Smooth muscle cell (in vitro differentiated cells): ENCODE data around the gene NINL. TPM values are rescaled to one million over a fixed set of nuclear protein-coding genes. Genes with fewer than 3 reads are reported as not detected.

Experiments used
- DNase-seq: peaks from one replicate; lab custom pipeline; 2025; ENCODE audit not compliant: unreplicated experiment; lab: John Stamatoyannopoulos, UW
- H2AFZ ChIP-seq: fragments of 200-600 bp; sonication (generic); 2 replicates; pipeline ENCODE4 v1.6.0; 2016; ENCODE audit warnings: antibody characterized with exemption, low read depth, mild to moderate bottlenecking
- H3F3A ChIP-seq: fragments of 200-600 bp; sonication (generic); 2 replicates; pipeline ENCODE4 v1.6.0; 2017; ENCODE audit warnings: antibody characterized with exemption, low read depth
- H3K27ac ChIP-seq: fragments of 200-600 bp; sonication (generic); 2 replicates; pipeline ENCODE4 v1.5.1; 2016; ENCODE audit warnings: low read depth, mild to moderate bottlenecking
- H3K27me3 ChIP-seq: fragments of 200-600 bp; sonication (generic); 2 replicates; pipeline ENCODE4 v1.6.1; 2016; ENCODE audit warnings: low read depth, mild to moderate bottlenecking
- H3K36me3 ChIP-seq: fragments of 200-600 bp; sonication (generic); 2 replicates; pipeline ENCODE4 v1.5.1; 2016; ENCODE audit warnings: low read depth
- H3K4me1 ChIP-seq: fragments of 200-600 bp; sonication (generic); 2 replicates; pipeline ENCODE4 v1.5.1; 2016; ENCODE audit warnings: low read depth
- H3K4me2 ChIP-seq: fragments of 200-600 bp; sonication (generic); 2 replicates; pipeline ENCODE4 v1.6.0; 2016; ENCODE audit warnings: mild to moderate bottlenecking
- H3K4me3 ChIP-seq: fragments of 200-600 bp; sonication (generic); 2 replicates; pipeline ENCODE4 v1.5.1; 2016; ENCODE audit warnings: mild to moderate bottlenecking
- H3K79me2 ChIP-seq: fragments of 200-600 bp; sonication (generic); 2 replicates; pipeline ENCODE4 v1.6.0; 2016; ENCODE audit warnings: low read depth, mild to moderate bottlenecking
- H3K9ac ChIP-seq: fragments of 200-600 bp; sonication (generic); 2 replicates; pipeline ENCODE4 v1.6.0; 2016; ENCODE audit warnings: low read depth
- H3K9me3 ChIP-seq: fragments of 200-600 bp; sonication (generic); replicated peaks from 2 replicates; pipeline ENCODE4 v1.5.1; 2016; ENCODE audit warnings: low read depth
- H4K20me1 ChIP-seq: fragments of 200-600 bp; sonication (generic); 2 replicates; pipeline ENCODE4 v1.6.0; 2016; ENCODE audit warnings: low read depth
- WGBS: methylation state at CpG from one replicate; pipeline ENCODE4 v1.1.7; 2016; ENCODE audit warnings: low lambda C conversion rate; 5-methylcytosine and 5-hydroxymethylcytosine counted together
- polyA plus RNA-seq: library from polyadenylated mRNA; unstranded; fragments of >200 nt; fragmentation: Nextera tagmentation; extraction: Ambion mirVana; gene quantifications from 2 replicates; pipeline ENCODE4 v1.2.1, GENCODE V29; 2016
- total RNA-seq: library from RNA; depleted of rRNA; stranded (reverse); fragments of >200 nt; gene quantifications from 2 replicates; pipeline ENCODE4 v1.2.3, GENCODE V29; 2014
- TF ChIP-seq, protein P1 (sequence below): fragments of 200-600 bp; sonication (generic); IDR thresholded peaks from 2 replicates; pipeline ENCODE4 v1.5.1; 2017; ENCODE audit warnings: borderline replicate concordance, mild to moderate bottlenecking, antibody characterized with exemption; ENCODE audit not compliant: insufficient read depth, poor library complexity, severe bottlenecking

Gene NINL
- total and polyA plus RNA-seq, 2 experiments from 2014 or later = 10.7 to 12.2 TPM

DNA sequence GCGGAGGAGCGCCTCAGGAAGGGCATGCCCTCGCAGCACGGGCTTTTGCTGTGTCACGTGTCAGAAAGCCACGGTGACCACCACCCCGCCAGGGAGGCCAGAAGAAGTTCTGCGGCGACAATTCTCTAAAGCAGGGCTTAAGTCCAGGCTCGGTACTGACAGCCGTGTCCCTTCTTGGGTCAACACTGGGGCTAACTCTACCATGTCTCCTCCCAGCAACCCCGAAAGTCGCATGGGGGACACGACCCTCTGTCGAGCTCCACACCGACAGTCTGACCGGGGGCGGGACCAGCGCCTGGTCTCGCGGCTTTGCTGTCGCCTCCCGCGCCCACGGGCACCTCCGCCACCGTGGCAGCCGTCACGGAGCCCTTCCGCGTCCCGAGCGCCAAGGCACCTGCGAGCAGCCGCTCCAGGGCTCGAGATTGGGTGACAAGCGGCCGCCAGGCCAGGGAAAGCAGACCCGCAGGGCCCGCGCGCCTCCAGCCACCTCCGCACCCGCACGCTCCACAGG, 37.9 kb upstream of the NINL start:
- Histone ChIP-seq H3K27ac (peak overlapping the region; percentile 94), H3K4me2 (peak overlapping the region; percentile 89), H3K9ac (peak overlapping the region; percentile 91), H3K4me1 (peaks cover 11% of the 10 kb centered on the region), H3K79me2 (peaks cover 45% of the 10 kb centered on the region), H2AFZ (peak overlapping the region; percentile 97), H3K9me3 (no peaks in the 10 kb centered on the region), H4K20me1 (peaks cover 39% of the 10 kb centered on the region), H3K4me3 (peak overlapping the region; percentile 93), H3F3A (no peaks in the 10 kb centered on the region), H3K27me3 (no peaks in the 10 kb centered on the region), H3K36me3 (no peaks in the 10 kb centered on the region)
- TF ChIP-seq, protein P1, sequence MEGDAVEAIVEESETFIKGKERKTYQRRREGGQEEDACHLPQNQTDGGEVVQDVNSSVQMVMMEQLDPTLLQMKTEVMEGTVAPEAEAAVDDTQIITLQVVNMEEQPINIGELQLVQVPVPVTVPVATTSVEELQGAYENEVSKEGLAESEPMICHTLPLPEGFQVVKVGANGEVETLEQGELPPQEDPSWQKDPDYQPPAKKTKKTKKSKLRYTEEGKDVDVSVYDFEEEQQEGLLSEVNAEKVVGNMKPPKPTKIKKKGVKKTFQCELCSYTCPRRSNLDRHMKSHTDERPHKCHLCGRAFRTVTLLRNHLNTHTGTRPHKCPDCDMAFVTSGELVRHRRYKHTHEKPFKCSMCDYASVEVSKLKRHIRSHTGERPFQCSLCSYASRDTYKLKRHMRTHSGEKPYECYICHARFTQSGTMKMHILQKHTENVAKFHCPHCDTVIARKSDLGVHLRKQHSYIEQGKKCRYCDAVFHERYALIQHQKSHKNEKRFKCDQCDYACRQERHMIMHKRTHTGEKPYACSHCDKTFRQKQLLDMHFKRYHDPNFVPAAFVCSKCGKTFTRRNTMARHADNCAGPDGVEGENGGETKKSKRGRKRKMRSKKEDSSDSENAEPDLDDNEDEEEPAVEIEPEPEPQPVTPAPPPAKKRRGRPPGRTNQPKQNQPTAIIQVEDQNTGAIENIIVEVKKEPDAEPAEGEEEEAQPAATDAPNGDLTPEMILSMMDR = no peak
- WGBS = 1% methylated on average over 39 of the region's 45 CpGs
- peak; percentile 56 for DNase-seq

DNA sequence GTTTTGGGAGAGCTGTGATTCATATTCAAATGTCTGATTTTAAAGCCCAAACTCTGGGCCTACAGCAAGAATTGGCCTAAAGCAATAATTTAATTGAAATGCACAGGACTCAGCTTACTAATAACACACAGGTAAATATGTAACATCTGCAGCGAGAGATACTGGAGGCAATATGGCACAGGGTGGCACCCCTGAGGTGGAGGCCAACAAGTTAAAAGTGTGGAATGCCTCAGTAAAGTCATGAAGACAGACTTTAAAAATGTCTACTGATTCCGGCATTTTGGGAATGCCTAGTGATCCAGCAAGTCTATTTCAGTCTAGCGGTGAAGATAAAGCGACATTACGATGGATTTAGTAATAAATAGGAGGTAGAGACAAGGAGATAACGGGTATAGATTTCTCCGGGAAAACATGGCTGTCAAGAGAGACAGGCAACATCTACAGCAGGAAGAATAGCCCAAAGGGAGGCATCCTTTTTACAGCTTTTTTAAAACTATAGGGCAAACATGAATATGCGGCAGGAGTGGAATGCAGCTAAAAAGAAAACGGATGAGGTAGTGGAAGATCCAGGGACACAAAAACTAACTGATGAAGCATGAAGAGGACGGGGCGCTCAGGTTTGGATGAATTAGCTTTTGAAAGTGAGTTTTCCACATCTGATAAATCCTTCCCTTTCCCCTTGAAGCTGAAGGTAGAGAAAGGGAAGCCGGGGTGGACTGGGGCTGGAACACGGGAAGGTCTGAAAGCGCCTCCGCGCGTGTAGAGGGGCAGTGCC, 37.3 kb upstream of the NINL start:
- peaks cover 51% of the 10 kb centered on the region for H3K79me2 ChIP-seq
- TF ChIP-seq, protein P1 = no peak
- peaks cover 11% of the 10 kb centered on the region for H3K4me1 ChIP-seq
- H2AFZ ChIP-seq = peak overlapping the region; percentile 97
- H3K4me2 ChIP-seq = peak overlapping the region; percentile 89
- DNase-seq = no peak
- H3F3A ChIP-seq = no peaks in the 10 kb centered on the region
- no peaks in the 10 kb centered on the region for H3K36me3 ChIP-seq
- H3K9ac ChIP-seq = peak overlapping the region; percentile 91
- 38% methylated on average over 17 of the region's 17 CpGs for WGBS
- peaks cover 46% of the 10 kb centered on the region for H4K20me1 ChIP-seq
- no peaks in the 10 kb centered on the region for H3K27me3 ChIP-seq
- peak overlapping the region; percentile 93 for H3K4me3 ChIP-seq
- H3K27ac ChIP-seq = peak overlapping the region; percentile 94
- H3K9me3 ChIP-seq = no peaks in the 10 kb centered on the region

DNA sequence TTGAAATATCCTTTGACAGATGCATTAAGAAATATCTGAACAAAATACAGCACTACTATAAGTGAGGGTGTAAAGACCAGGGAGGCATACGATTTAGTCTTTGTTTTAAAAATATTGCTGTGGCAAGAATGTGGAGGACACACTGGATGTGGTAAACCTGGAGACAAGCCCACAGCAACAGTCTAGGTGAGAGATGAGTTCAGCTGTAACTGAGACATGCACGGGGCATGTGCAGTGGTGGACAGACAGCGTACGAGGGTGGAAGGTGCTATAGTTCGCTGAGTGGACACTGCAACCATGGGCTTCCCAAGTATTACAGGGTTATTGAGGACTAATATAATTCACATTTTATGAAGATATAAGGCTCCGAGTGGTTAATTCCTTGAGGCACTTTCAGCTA, 36.7 kb upstream of the NINL start:
- 94% methylated on average over 6 of the region's 6 CpGs for WGBS
- Histone ChIP-seq H3K4me3 (peak overlapping the region; percentile 93), H3K36me3 (no peaks in the 10 kb centered on the region), H3K27ac (no peak overlapping the region), H3K9ac (no peak overlapping the region), H4K20me1 (peaks cover 47% of the 10 kb centered on the region), H3K79me2 (peaks cover 57% of the 10 kb centered on the region), H2AFZ (no peak overlapping the region), H3K9me3 (no peaks in the 10 kb centered on the region), H3K4me1 (peaks cover 11% of the 10 kb centered on the region), H3K27me3 (no peaks in the 10 kb centered on the region), H3F3A (no peaks in the 10 kb centered on the region), H3K4me2 (peak overlapping the region; percentile 89)
- TF ChIP-seq, protein P1 = no peak
- no peak for DNase-seq

DNA sequence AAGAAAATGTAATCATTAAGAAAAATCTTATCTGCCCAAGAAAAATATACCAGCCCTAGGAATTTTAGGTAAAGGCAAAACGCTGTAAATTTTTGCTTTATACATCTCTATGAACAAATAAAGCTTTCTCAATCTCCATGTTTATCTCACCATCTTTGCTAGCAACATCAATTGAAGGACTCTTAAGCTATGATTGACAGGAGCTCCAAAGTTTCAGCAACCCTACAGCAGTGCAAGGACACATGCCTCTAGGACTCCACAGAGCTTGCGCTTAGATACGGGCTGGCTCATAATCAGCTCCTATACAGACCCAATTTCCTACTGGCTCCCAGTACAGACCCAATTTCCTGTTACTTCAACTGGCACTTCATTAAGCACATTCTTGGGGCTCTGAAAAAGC, 34.2 kb upstream of the NINL start:
- no peak overlapping the region for H3K27ac ChIP-seq
- peaks cover 67% of the 10 kb centered on the region for H3K79me2 ChIP-seq
- H3K4me3 ChIP-seq = no peak overlapping the region
- H3K27me3 ChIP-seq = no peaks in the 10 kb centered on the region
- 89% methylated on average over 3 of the region's 3 CpGs for WGBS
- H4K20me1 ChIP-seq = peaks cover 61% of the 10 kb centered on the region
- H3K4me1 ChIP-seq = peaks cover 8% of the 10 kb centered on the region
- no peak overlapping the region for H2AFZ ChIP-seq
- H3K36me3 ChIP-seq = no peaks in the 10 kb centered on the region
- no peak overlapping the region for H3K4me2 ChIP-seq
- no peak overlapping the region for H3K9ac ChIP-seq
- TF ChIP-seq, protein P1 = no peak
- H3F3A ChIP-seq = no peaks in the 10 kb centered on the region
- no peak for DNase-seq
- no peaks in the 10 kb centered on the region for H3K9me3 ChIP-seq
